Gastrocnemius medialis (tissue), 4 donors: ENCODE results near the gene EHBP1L1.

Experiments used
- CTCF ChIP-seq, 5 experiments: fragments of 450-650 bp in 3 of 5; fragments of 200-600 bp in 2 of 5; sonication (generic) in 2 of 5; IDR thresholded peaks in 4 of 5; conservative IDR thresholded peaks in 1 of 5; 1 replicate in 4 of 5; 2 replicates in 1 of 5; pipeline ENCODE4 v1.5.1; 2016 to 2019; ENCODE audit warnings: antibody characterized with exemption in 5 of 5, mild to moderate bottlenecking in 3 of 5, moderate library complexity in 3 of 5
- POLR2A ChIP-seq, 2 donors: fragments of 450-650 bp; IDR thresholded peaks; one replicate each; pipeline ENCODE4 v1.6.1; 2017; ENCODE audit warnings: antibody characterized with exemption in 2 of 2, mild to moderate bottlenecking in 2 of 2, moderate library complexity in 2 of 2

- TF ChIP-seq CTCF (IDR thresholded peaks at IDR 0.05 in 4 of 5, conservative IDR thresholded peaks at IDR 0.05 in 1 of 5) (no peak), POLR2A (IDR thresholded peaks at IDR 0.05) (no peak)
Measured at GRCh38 chr11:65609229-65609628, 33.4 kb downstream of the EHBP1L1 start.
